GM21619 (cell line): ENCODE measurements around the gene COG4.
A peak's percentile ranks its signal among the peaks of the same experiment; 100 is the strongest.
"Not testable (repeated sequence)": the region's sequence is repeated elsewhere in the genome, so short reads cannot be mapped to it uniquely, and the experiment has no call there.

Source experiments
- ATAC-seq: cut with Tn5 transposase; IDR thresholded peaks from one replicate; pipeline ENCODE4 v1.9.1; 2021; ENCODE audit not compliant: unreplicated experiment

Gene COG4

GRCh38 chr16:70523076-70523742 lies at the start of gene COG4:
TSS of gene COG4 (minus strand) at chr16:70523554. CDS start at chr16:70523543, 11 bp downstream.
- ATAC-seq = peak; percentile 47

DNA sequence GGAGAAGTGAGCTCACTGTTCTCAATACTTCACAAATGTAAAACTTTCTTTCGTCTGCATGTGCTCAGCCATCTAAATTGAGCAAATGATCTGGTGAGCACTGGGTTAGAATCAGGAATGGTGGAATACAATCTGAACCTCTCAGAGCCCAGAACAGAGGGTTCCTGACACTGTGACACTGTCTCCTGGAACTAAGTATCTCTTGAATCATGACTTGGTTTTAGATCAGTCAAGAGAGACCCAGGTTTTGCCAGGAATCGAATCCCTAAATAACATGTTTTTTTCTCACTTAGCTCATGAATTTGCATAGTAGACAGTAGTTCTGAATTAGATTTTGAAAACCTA lies 49.5 kb upstream of the COG4 start:
- no peak for ATAC-seq

GRCh38 chr16:70572050-70572925 lies 48.9 kb upstream of the COG4 start:
- no peak for ATAC-seq

DNA sequence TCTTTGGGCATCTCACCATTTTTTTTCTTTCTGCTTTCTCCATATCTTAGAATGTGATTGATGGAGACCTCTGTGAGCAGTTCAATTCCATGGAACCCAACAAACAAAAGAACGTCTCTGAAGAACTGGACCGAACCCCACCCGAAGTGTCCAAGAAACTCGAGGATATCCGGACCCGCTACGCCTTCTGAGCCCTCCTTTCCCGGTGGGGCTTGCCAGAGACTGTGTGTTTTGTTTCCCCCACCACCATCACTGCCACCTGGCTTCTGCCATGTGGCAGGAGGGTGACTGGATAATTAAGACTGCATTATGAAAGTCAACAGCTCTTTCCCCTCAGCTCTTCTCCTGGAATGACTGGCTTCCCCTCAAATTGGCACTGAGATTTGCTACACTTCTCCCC lies 48.3 kb upstream of the COG4 start:
- ATAC-seq = no peak

GRCh38 chr16:70570967-70571570 lies 47.7 kb upstream of the COG4 start:
- no peak for ATAC-seq

GRCh38 chr16:70569752-70570151 lies 46.4 kb upstream of the COG4 start:
- no peak for ATAC-seq

- ATAC-seq = no peak
These were observed 45.4 kb upstream of the COG4 start for GRCh38 chr16:70568601-70569237.

DNA sequence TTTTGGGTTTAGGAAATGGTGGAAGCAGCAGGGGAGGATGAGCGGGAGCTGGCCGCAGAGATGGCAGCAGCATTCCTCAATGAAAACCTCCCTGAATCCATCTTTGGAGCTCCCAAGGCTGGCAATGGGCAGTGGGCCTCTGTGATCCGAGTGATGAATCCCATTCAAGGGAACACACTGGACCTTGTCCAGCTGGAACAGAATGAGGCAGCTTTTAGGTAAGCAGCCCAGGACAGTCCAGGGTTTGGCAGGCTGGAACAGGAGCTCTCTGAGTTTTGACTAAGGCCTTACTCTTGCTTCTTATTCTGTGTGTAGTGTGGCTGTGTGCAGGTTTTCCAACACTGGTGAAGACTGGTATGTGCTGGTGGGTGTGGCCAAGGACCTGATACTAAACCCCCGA lies 41.7 kb upstream of the COG4 start:
- ATAC-seq = no peak

GRCh38 chr16:70563636-70564035 lies 40.3 kb upstream of the COG4 start:
- no peak for ATAC-seq

DNA sequence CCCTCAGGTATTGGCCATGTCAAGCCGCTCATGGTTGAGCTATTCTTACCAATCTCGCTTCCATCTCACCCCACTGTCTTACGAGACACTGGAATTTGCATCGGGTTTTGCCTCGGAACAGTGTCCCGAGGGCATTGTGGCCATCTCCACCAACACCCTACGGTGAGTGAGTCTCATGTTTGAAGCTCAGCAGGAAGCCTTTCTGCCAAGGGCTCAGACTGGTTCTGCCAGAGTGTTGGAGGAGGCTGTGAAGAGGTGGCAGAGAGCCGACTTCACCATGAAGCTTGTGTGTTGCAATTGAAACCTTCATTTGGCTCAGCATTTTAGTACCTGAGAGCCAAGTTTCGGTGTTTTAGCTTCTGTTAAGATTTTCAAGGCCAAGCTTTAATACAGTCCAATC lies 38.3 kb upstream of the COG4 start:
- no peak for ATAC-seq

- ATAC-seq = no peak
These were observed 32.7 kb upstream of the COG4 start for GRCh38 chr16:70556063-70556462.

DNA sequence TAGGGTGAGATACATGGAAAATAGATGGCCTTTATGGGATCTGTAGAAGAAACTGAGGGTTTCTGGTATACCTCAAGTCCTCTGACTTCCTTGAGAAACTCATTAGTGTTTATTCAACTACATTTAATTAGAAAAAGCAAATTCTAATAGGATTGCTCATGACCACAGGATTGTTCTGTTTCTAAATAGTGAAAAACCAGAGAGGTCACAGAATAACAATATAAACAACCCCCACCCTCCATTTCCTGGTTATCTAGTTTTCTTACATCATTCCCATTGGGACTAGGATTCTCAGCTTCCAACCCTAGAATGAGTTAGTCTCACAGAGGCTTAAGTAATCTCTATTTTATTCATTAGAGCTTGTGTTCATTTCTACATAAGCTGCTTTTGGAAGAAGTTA lies 30.3 kb upstream of the COG4 start:
- no peak for ATAC-seq

DNA sequence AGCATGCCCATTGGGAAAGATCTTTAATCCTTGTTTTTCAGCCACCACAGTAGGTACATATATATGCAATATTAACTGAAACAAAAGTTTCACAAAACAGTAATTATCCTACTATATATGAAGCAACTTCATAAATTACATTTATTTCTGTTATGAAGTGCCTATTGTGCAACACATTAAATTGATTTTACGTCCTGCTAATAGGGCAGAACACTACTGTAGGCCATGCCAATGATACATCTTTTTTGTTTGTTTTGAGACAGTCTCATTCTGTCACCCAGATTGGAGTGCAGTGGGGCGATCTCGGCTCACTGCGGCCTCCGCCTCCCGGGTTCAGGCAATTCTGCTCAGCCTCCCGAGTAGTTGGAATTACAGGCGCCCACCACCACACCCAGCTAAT lies 29.3 kb upstream of the COG4 start:
- ATAC-seq = no peak

DNA sequence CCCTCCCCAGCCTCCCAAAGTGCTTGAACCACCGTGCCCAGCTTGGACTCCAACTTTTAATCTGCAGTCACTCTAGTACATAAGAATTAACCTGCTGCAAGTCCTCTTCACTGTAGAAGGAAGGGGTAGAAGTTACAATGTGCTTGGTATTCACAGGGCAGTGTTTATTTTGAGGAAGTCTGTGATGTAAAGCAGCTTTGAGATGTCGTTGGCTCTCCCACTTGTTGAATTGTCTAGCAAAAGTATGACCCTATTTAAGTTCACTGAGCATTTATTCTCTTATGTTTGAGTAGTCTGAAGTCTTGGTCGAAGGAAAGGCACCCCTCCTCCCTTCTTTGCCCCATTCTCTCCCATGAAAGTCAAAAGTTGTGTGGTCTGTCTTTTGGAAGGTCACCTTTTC lies 28.4 kb upstream of the COG4 start:
- no peak for ATAC-seq

- ATAC-seq = no peak
These were observed 26.7 kb upstream of the COG4 start for GRCh38 chr16:70550082-70550481.

DNA sequence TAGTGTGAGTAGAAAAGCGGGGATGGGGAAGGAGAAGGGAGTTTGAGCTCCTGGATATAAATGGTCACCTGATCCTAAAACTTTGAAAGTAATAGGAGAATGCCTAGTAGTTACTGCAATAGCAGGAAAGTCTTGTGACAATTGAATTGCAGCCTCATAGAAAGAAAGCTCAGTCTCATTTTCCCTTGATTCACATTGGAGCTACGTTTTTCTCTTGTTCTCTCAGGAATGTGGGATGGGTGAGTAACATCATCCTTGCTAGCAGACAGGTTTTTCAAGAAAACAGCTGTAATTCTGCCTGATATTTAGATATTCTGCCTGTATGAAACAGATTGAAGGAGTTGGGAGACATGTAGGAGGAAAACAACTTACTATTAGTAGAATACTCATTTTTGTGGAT lies 25.6 kb upstream of the COG4 start:
- ATAC-seq = no peak

- no peak for ATAC-seq
These were observed 21.2 kb upstream of the COG4 start for GRCh38 chr16:70544548-70544947.

GRCh38 chr16:70540994-70541393 lies 17.6 kb upstream of the COG4 start:
- no peak for ATAC-seq

- ATAC-seq = no peak
These were observed 11.6 kb upstream of the COG4 start for GRCh38 chr16:70534971-70535370.

GRCh38 chr16:70529954-70530353 lies 6.6 kb upstream of the COG4 start:
- ATAC-seq = not testable (repeated sequence)

DNA sequence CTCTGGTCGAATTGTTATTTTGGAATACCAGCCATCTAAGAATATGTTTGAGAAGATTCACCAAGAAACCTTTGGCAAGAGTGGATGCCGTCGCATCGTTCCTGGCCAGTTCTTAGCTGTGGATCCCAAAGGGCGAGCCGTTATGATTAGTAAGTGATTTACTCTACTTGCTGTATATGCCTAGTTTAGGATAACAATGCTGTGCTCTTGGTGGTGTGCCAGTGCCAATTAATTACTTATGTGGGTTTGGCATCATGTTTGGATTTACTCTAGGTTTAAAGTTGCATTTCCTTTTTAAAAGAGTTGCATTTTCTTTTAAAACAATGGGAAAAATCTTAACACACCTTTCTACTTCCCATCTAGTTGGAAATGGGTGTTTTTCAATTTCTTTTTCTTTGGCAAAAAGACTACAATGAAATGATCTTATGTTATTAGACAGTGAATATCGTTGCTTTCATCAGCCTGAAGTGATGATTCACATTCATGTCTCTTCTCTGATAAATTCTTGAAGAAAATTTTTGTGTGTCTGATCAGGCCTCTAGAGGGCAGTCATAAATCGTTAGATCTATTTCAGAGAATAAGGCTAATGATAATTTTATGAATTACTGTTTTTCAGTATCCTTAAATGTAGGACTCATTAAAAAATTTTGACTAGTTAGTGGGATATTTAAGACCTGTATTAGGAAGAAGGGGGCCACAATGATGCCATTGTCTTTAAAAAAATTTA lies 5.9 kb upstream of the COG4 start:
- no peak for ATAC-seq
